SH-SY5Y (cell line): ENCODE data around the gene YDJC.

ENCODE experiments used
- GATA2 ChIP-seq: IDR thresholded peaks from 2 replicates; pipeline ENCODE4 v1.6.1; 2011; ENCODE audit warnings: mild to moderate bottlenecking, low read depth, low read length
- GATA3 ChIP-seq: IDR thresholded peaks from 2 replicates; pipeline ENCODE4 v1.6.1; 2011; ENCODE audit warnings: low read depth, mild to moderate bottlenecking, low read length, moderate library complexity

DNA sequence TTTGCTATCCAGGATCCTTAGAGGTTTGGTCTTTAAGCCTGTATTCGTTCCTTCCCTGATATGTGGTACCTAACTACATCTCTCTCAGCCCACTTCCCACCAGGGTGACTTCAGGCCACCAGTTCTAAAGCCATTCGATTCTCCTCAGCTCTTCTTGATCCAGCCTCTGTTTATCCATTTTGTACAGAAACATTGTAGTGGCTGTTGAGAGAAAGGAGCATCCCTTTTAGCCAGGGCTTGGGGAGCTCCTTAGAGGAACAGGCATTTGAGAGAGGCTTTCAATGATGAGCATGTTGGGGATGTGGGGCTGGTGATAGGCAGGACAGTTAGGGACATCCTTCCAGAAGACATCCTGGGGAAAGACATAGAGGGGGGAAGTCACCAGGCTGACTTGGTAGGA lies 44.4 kb downstream of the YDJC start:
- TF ChIP-seq GATA2 (no peak), GATA3 (no peak)
